Endothelial cell of umbilical vein (primary cell): ENCODE results near the gene PPP1R3A. TPM values are rescaled to one million over a fixed set of nuclear protein-coding genes. Genes with fewer than 3 reads are reported as not detected.

Experiments used
- BruUV-seq: library from RNA; stranded (reverse); fragments of 400-500 nt; replicated peaks from 2 replicates; lab custom pipeline; 2021; lab: Mats Ljungman, UMichigan
- CTCF ChIA-PET: fragments of 300-600, 350-600 bp; sonication (Branson Sonifier 250); formaldehyde crosslinking; loops from one replicate; lab custom pipeline; 2021; ENCODE audit warnings: antibody characterized with exemption, inconsistent platforms; lab: Charles Lee
- POLR2A ChIA-PET: fragments of 300-600, 350-600 bp; sonication (Branson Sonifier 250); formaldehyde crosslinking; loops from one replicate; lab custom pipeline; 2021; ENCODE audit warnings: antibody characterized with exemption, inconsistent platforms; lab: Charles Lee
- DNase-seq: peaks from one replicate; pipeline ENCODE4 v3.0.0-alpha.2; 2011; ENCODE audit warnings: low read depth, low spot score
- FAIRE-seq: peaks from 2 replicates; lab custom pipeline; 2011; peaks lifted over from hg19 to GRCh38; lab: Jason Lieb, UNC
- H2AFZ ChIP-seq: 2 replicates; pipeline ENCODE4 v1.6.0; 2012; ENCODE audit warnings: low read depth, low read length, control low read depth, inconsistent platforms
- H3K27ac ChIP-seq: 2 replicates; pipeline ENCODE4 v1.5.1; 2011; ENCODE audit warnings: low read depth, mild to moderate bottlenecking, control low read depth, low read length, moderate library complexity; ENCODE audit not compliant: insufficient read depth
- H3K27me3 ChIP-seq, 2 experiments: 2 replicates each; pipeline versions ENCODE4 v1.6.0 to v1.6.1; 2011; ENCODE audit warnings: low read length in 2 of 2, mixed read lengths in 1 of 2; ENCODE audit not compliant: control insufficient read depth in 2 of 2, insufficient read depth in 2 of 2
- H3K36me3 ChIP-seq, 2 experiments: 2 replicates in 1 of 2; 3 replicates in 1 of 2; pipeline ENCODE4 v1.5.1; 2011; ENCODE audit warnings: low read length in 2 of 2, mild to moderate bottlenecking in 1 of 2, moderate library complexity in 1 of 2; ENCODE audit not compliant: control insufficient read depth in 2 of 2, insufficient read depth in 2 of 2; ENCODE audit errors: extremely low read depth in 1 of 2
- H3K4me1 ChIP-seq: 3 replicates; pipeline ENCODE4 v1.5.1; 2011; ENCODE audit warnings: mild to moderate bottlenecking, low read length; ENCODE audit not compliant: control insufficient read depth, insufficient read depth; ENCODE audit errors: extremely low read depth
- H3K4me2 ChIP-seq: 2 replicates; pipeline ENCODE4 v1.6.1; 2011; ENCODE audit warnings: low read length, control low read depth, mixed read lengths; ENCODE audit not compliant: insufficient read depth
- H3K4me3 ChIP-seq, 3 experiments: fragments of 200-600 bp in 1 of 3; sonication (generic), shearing (Covaris generic) in 1 of 3; replicated peaks in 1 of 3; 2 replicates each; pipeline ENCODE4 v1.5.1; 2011 to 2016; ENCODE audit warnings: control low read depth in 3 of 3, low read length in 3 of 3, mild to moderate bottlenecking in 2 of 3, inconsistent platforms in 1 of 3, low read depth in 1 of 3, moderate library complexity in 1 of 3; ENCODE audit not compliant: insufficient read depth in 1 of 3
- H3K79me2 ChIP-seq: 2 replicates; pipeline ENCODE4 v1.6.0; 2012; ENCODE audit warnings: low read length, inconsistent platforms; ENCODE audit not compliant: control insufficient read depth, insufficient read depth
- H3K9ac ChIP-seq: replicated peaks from 2 replicates; pipeline ENCODE3; 2011; ENCODE audit warnings: low read length, control low read depth; ENCODE audit not compliant: insufficient read depth; ENCODE audit errors: extremely low read depth
- H3K9me1 ChIP-seq: replicated peaks from 3 replicates; pipeline ENCODE4 v1.6.0; 2011; ENCODE audit warnings: mild to moderate bottlenecking, low read length; ENCODE audit not compliant: control insufficient read depth, insufficient read depth; ENCODE audit errors: extremely low read depth
- H3K9me3 ChIP-seq: replicated peaks from 2 replicates; pipeline ENCODE4 v1.5.1; 2012; ENCODE audit warnings: low read length, inconsistent platforms; ENCODE audit not compliant: control insufficient read depth, insufficient read depth
- H4K20me1 ChIP-seq: replicated peaks from 2 replicates; pipeline ENCODE3; 2011; ENCODE audit warnings: mild to moderate bottlenecking, low read length; ENCODE audit not compliant: control insufficient read depth, insufficient read depth; ENCODE audit errors: extremely low read depth
- EZH2 ChIP-seq: IDR thresholded peaks from 2 replicates; pipeline ENCODE4 v1.6.1; 2012; ENCODE audit warnings: borderline replicate concordance, low read depth, mild to moderate bottlenecking, moderate library complexity, low read length, inconsistent platforms; ENCODE audit not compliant: severe bottlenecking
- FOS ChIP-seq: IDR thresholded peaks from 2 replicates; pipeline ENCODE4 v1.6.1; 2011; ENCODE audit warnings: mild to moderate bottlenecking, low read length, moderate library complexity, borderline replicate concordance; ENCODE audit not compliant: insufficient read depth
- GATA2 ChIP-seq: IDR thresholded peaks from 2 replicates; pipeline ENCODE4 v1.7.0; 2011; ENCODE audit warnings: low read depth, mild to moderate bottlenecking, moderate library complexity, mixed read lengths, low read length; ENCODE audit not compliant: insufficient read length, insufficient read depth
- JUN ChIP-seq: IDR thresholded peaks from 2 replicates; pipeline ENCODE4 v1.6.1; 2011; ENCODE audit warnings: borderline replicate concordance, low read depth; ENCODE audit not compliant: insufficient read length, insufficient read depth
- MYC ChIP-seq: IDR thresholded peaks from one replicate; pipeline ENCODE4 v1.6.1; 2011; ENCODE audit warnings: mild to moderate bottlenecking, low read depth, low read length
- POLR2A ChIP-seq: IDR thresholded peaks from 2 replicates; pipeline ENCODE4 v1.6.1; 2012; ENCODE audit warnings: low read depth, mild to moderate bottlenecking, control low read depth, low read length
- POLR2AphosphoS5 ChIP-seq: IDR thresholded peaks from 2 replicates; pipeline ENCODE4 v1.6.1; 2012; ENCODE audit warnings: low read depth, mild to moderate bottlenecking, control low read depth, low read length, moderate library complexity; ENCODE audit not compliant: insufficient read depth
- dilution Hi-C: fragments of 300-500 bp; cut with MboI; formaldehyde crosslinking; loops from one replicate; pipeline ENCODE4 v1.15.0; 2019; ENCODE audit warnings: low sequenced_read_pairs; ENCODE audit not compliant: extremely low pct_ligation_motif_present
- intact Hi-C: fragments of 100-400 bp; cut with micrococcal nuclease; formaldehyde crosslinking; loops from one replicate; pipeline ENCODE4 v1.10.0; 2022
- polyA plus RNA-seq, 4 experiments: library from polyadenylated mRNA; depleted of rRNA in 3 of 4; stranded (reverse) in 3 of 4; unstranded in 1 of 4; fragments of >200 nt; gene quantifications; 2 replicates each; pipeline versions ENCODE4 v1.2.1 to v1.2.3, GENCODE V29; 2011 to 2012; ENCODE audit warnings: missing spikeins in 1 of 4
- total RNA-seq: library from RNA; stranded (reverse); gene quantifications from 2 replicates; pipeline ENCODE4 v1.2.3, GENCODE V29; 2021
- TF ChIP-seq, protein P1 (sequence below): IDR thresholded peaks from 2 replicates; pipeline ENCODE4 v1.6.1; 2011; ENCODE audit not compliant: insufficient read depth, insufficient read length

Gene PPP1R3A
- total and polyA plus RNA-seq, 2 donors (not counting 3 experiments of a cell fraction or from before 2014, with no cell fraction given), result not detected

DNA sequence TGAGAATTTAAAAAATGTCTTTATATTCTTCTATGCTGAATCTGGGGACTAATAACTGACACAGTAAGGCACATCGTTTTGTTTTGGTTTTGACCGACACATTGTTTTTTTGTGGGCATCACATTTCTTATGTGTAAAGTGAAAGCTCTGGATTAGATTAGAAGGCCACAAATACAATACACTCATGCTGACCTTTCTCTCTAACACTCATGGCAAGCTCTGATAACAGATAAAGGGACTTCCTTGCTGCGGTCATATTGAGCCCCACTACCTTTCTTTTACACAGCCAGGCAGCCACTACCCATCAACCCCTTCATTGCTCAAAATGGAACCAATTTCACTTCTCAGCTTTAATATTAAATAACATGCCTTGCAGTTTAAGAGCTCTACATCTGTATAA, 26.0 kb downstream of the PPP1R3A start:
- Histone ChIP-seq H3K4me2 (peak overlapping the region; percentile 88), H3K4me1 (peaks cover 23% of the 10 kb centered on the region), H3K36me3 (no peaks in the 10 kb centered on the region), H3K4me3 (peak overlapping the region in 1 of 3 experiments; percentile 41), H3K9ac (peak overlapping the region; percentile 59), H4K20me1 (no peaks in the 10 kb centered on the region), H3K79me2 (no peaks in the 10 kb centered on the region), H3K27me3 (no peaks in the 10 kb centered on the region), H3K27ac (peak overlapping the region; percentile 62), H3K9me3 (no peaks in the 10 kb centered on the region), H2AFZ (peak overlapping the region; percentile 14), H3K9me1 (no peaks in the 10 kb centered on the region)
- dilution Hi-C loops, result no loop called here
- no TSS peak for BruUV-seq
- DNase-seq, result peak; percentile 86
- peak; percentile 88 for FAIRE-seq
- intact Hi-C loops, result loop anchor here (1.0 to 5.0 kb wide), 2 partner anchors 97 to 121 kb away; no protein-coding TSS in a partner anchor
- no peak for TF ChIP-seq POLR2A
- TF ChIP-seq, protein P1, sequence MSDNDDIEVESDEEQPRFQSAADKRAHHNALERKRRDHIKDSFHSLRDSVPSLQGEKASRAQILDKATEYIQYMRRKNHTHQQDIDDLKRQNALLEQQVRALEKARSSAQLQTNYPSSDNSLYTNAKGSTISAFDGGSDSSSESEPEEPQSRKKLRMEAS, result no peak
- peak; percentile 26 for TF ChIP-seq FOS
- peak; percentile 57 for TF ChIP-seq POLR2AphosphoS5
- no peak for TF ChIP-seq MYC
- TF ChIP-seq GATA2, result peak; percentile 98
- no peak for TF ChIP-seq JUN
- CTCF ChIA-PET, result interaction anchor here (1.1 to 2.3 kb wide), 6 partner anchors 8 to 1959 kb away, joined by 3 to 11 read pairs (median 3); no protein-coding TSS in a partner anchor
- POLR2A ChIA-PET, result interaction anchor here (1.6 kb wide), 1 partner anchor 97 kb away, joined by 3 read pairs; no protein-coding TSS in a partner anchor

DNA sequence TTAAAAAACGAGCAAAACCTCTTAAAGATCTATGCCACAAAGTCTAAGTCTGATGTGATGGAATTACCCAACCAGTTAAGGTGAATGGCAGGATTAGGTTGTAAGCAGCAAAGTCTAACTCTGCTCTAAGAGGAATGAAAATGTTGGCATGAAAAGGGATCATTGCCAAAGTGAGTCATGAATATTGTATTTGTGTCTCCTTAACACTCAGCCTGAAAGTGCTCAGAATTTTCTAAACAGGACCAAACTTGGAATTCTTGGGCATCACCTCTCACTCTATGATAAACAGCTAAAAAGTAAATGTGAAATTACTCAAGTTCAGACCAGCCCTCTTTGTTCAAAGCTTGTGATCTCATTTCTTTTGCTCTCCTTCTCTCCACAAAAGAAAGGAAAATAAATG, 27.0 kb downstream of the PPP1R3A start:
- H3K4me2 ChIP-seq, result peak overlapping the region; percentile 88
- ChIA-PET CTCF (interaction anchor here (2.3 kb wide), 1 partner anchor 118 kb away, joined by 11 read pairs; no protein-coding TSS in a partner anchor), POLR2A (interaction anchor here (1.6 kb wide), 1 partner anchor 96 kb away, joined by 3 read pairs; no protein-coding TSS in a partner anchor)
- peak overlapping the region; percentile 26 for H2AFZ ChIP-seq
- BruUV-seq, result no TSS peak
- FAIRE-seq (peak; percentile 78), DNase-seq (peak; percentile 74)
- H3K9ac ChIP-seq, result no peak overlapping the region
- TF ChIP-seq POLR2A (no peak), POLR2AphosphoS5 (no peak), MYC (no peak), FOS (no peak), EZH2 (no peak), JUN (peak; percentile 42)
- TF ChIP-seq, protein P1, result no peak
- H3K79me2 ChIP-seq, result no peaks in the 10 kb centered on the region
- intact Hi-C loops, result loop anchor here (1.0 to 5.0 kb wide), 2 partner anchors 96 to 120 kb away; no protein-coding TSS in a partner anchor
- dilution Hi-C loops, result no loop called here
- no peak overlapping the region for H3K4me3 ChIP-seq
- no peaks in the 10 kb centered on the region for H3K9me3 ChIP-seq
- H3K4me1 ChIP-seq, result peaks cover 23% of the 10 kb centered on the region
- no peaks in the 10 kb centered on the region for H3K9me1 ChIP-seq
- H3K27ac ChIP-seq, result peak overlapping the region; percentile 62
- H3K27me3 ChIP-seq, result no peaks in the 10 kb centered on the region
- no peaks in the 10 kb centered on the region for H3K36me3 ChIP-seq
- H4K20me1 ChIP-seq, result no peaks in the 10 kb centered on the region
